ENCODE results near the gene ROPN1. TPM values are rescaled to one million over a fixed set of nuclear protein-coding genes. Genes with fewer than 3 reads are reported as not detected.

ROPN1 gene
- total and polyA plus RNA-seq, 2 experiments from 2014 or later: 0.11 TPM; not detected in 1

- TF ChIP-seq REST (IDR thresholded peaks at IDR 0.05; ENCODE audit: unreplicated experiment): no peak
These were observed 49.6 kb upstream of the ROPN1 start (continued) for GRCh38 chr3:124041553-124041952.

- H3K4me1 ChIP-seq (ENCODE audit: insufficient read depth): peaks cover 5% of the 10 kb centered on the region
- DNase-seq (ENCODE audit: low spot score) (no peak), ATAC-seq (no peak)
- peaks cover 10% of the 10 kb centered on the region for H3K4me1 Mint-ChIP-seq
- H3F3A ChIP-seq (replicated peaks; ENCODE audit: low read depth): no peaks in the 10 kb centered on the region
- peaks cover 9% of the 10 kb centered on the region for H4K20me1 ChIP-seq (replicated peaks; ENCODE audit: insufficient read depth)
- no peak overlapping the region for H3K4me3 Mint-ChIP-seq
- peaks cover 48% of the 10 kb centered on the region for H3K27me3 ChIP-seq (ENCODE audit: insufficient read depth)
- H3K27ac Mint-ChIP-seq: no peak overlapping the region
- peaks cover 3% of the 10 kb centered on the region; the same call in 1 of the 2 replicates for H3K9me2 ChIP-seq (ENCODE audit: insufficient read depth)
- H3K79me2 ChIP-seq (replicated peaks; ENCODE audit: insufficient read depth): no peaks in the 10 kb centered on the region; the same call in 1 of the 2 replicates
- peaks cover 28% of the 10 kb centered on the region for H3K27me3 Mint-ChIP-seq (ENCODE audit: insufficient read depth, low read depth, poor library complexity)
- no peak overlapping the region for H2AFZ ChIP-seq
- H3K4me3 ChIP-seq: no peak overlapping the region
- H3K36me3 ChIP-seq (ENCODE audit: insufficient read depth): no peaks in the 10 kb centered on the region
- H3K27ac ChIP-seq (ENCODE audit: low read depth): no peak overlapping the region
- H3K36me3 Mint-ChIP-seq (ENCODE audit: low read depth): no peaks in the 10 kb centered on the region; the same call in 2 of the 3 replicates
- no peak overlapping the region for H3K4me2 ChIP-seq
- no peaks in the 10 kb centered on the region; the same call in 2 of the 3 replicates for H3K9me3 Mint-ChIP-seq
- TF ChIP-seq ZNF114 (CRISPR knock-in tag; IDR thresholded peaks at IDR 0.05) (no peak), STAT1 (IDR thresholded peaks at IDR 0.05; ENCODE audit: unreplicated experiment) (no peak), EZH2 (IDR thresholded peaks at IDR 0.05; ENCODE audit: low read depth, unreplicated experiment) (no peak), ETS1 (IDR thresholded peaks at IDR 0.05) (no peak), POLR2AphosphoS5 (IDR thresholded peaks at IDR 0.05; ENCODE audit: low read depth) (no peak), ZNF462 (CRISPR knock-in tag; IDR thresholded peaks at IDR 0.05) (no peak), REST (IDR thresholded peaks at IDR 0.05; ENCODE audit: unreplicated experiment) (no peak), JUNB (IDR thresholded peaks at IDR 0.05; ENCODE audit: unreplicated experiment) (no peak), NANOG (IDR thresholded peaks at IDR 0.05; ENCODE audit: borderline replicate concordance) (no peak), CREB1 (CRISPR knock-in tag; IDR thresholded peaks at IDR 0.05; ENCODE audit: low read depth) (no peak)
These were observed 45.4 kb upstream of the ROPN1 start for GRCh38 chr3:124037326-124037725.

All from GM23338 (cell line).